Activated naive CD8-positive, alpha-beta T cell treated with anti-CD3 and anti-CD28 coated beads, Interleukin-2, amount 10 ng/mL, durations not matched to agents 7 days and 5 days (primary cell): ENCODE results near the gene TFEB. TPM values are rescaled to one million over a fixed set of nuclear protein-coding genes. Genes with fewer than 3 reads are reported as not detected.
A peak's percentile ranks its signal among the peaks of the same experiment; 100 is the strongest.

Experiments
- ATAC-seq: fragments of 150-1000 bp; cut with Tn5 transposase; one replicate; pipeline ENCODE4 v1.10.0; 2021; ENCODE audit warnings: low read depth, moderate library complexity
- POLR2A ChIA-PET: fragments of 350-600 bp; sonication (Branson Sonifier 250); formaldehyde crosslinking; loops from one replicate; lab custom pipeline; 2021; ENCODE audit warnings: antibody characterized with exemption; lab: Charles Lee
- DNase-seq: peaks from one replicate; pipeline ENCODE4 v3.0.0; 2021
- H3K27ac Mint-ChIP-seq: one replicate; pipeline ENCODE4 v1.8.0; 2022; ENCODE audit warnings: mild to moderate bottlenecking, mixed read lengths
- H3K27me3 Mint-ChIP-seq: one replicate; pipeline ENCODE4 v1.8.0; 2022; ENCODE audit warnings: mild to moderate bottlenecking, moderate library complexity, mixed read lengths
- H3K36me3 Mint-ChIP-seq: one replicate; pipeline ENCODE4 v1.8.0; 2021; ENCODE audit warnings: mild to moderate bottlenecking, mixed read lengths
- H3K4me1 Mint-ChIP-seq: one replicate; pipeline ENCODE4 v1.8.0; 2021; ENCODE audit warnings: mixed read lengths
- H3K4me3 Mint-ChIP-seq: one replicate; pipeline ENCODE4 v1.8.0; 2022; ENCODE audit warnings: mild to moderate bottlenecking, moderate library complexity, mixed read lengths
- H3K9me3 Mint-ChIP-seq: one replicate; pipeline ENCODE4 v1.8.0; 2021; ENCODE audit warnings: mixed read lengths
- total RNA-seq, 2 experiments: library from RNA; stranded (reverse); gene quantifications; one replicate each; pipeline ENCODE4 v1.2.3, GENCODE V29; 2021

TFEB gene
- total RNA-seq, 2 experiments from 2014 or later: 17.6 TPM

DNA sequence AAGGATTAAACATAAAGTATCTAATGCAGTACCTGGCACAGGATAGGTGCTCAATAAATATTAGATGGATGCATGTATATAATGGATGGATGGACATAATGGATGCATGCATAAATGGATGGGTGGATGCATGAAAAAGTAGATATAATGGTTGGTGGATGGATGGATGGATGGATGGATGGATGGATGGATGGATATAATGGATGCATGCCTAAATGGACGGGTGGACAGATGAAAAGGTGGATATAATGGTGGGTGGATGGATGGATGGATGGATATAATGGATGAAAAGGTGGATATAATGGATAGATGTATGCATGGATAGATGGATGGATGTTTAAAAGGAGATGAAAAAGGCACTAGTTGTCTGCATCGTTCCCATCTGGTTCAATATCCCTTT lies 26.0 kb downstream of the TFEB start:
- Mint-ChIP-seq H3K4me1 (peaks cover 37% of the 10 kb centered on the region), H3K9me3 (no peaks in the 10 kb centered on the region), H3K27me3 (peaks cover 1% of the 10 kb centered on the region), H3K4me3 (no peak overlapping the region), H3K36me3 (peaks cover 6% of the 10 kb centered on the region), H3K27ac (peak overlapping the region; percentile 4)
- POLR2A ChIA-PET: interaction anchor here (1.3 to 3.9 kb wide), 3 partner anchors 24 to 78 kb away, joined by 4 to 27 read pairs (median 5); partner anchors contain the start of genes TFEB and TOMM6
- ATAC-seq (no peak), DNase-seq (no peak)

DNA sequence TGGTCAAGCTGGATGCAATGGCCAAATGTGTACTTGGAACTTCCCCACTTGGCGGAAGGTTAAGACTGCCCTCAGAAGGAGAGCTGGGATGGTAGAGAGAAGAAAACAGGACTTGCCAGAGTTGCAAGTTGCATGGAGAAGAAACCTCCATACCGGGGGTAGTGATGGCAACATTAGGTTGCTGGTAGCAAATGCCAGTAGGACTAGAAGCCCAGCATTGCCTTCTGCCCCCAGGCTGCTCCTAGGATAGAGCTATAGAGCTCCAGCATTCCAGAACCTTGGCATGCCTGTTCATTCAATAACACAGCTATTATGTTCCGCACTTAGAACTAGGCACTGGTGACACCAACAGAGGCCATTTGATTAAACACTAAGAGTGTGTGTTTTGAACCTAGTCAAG lies 26.6 kb downstream of the TFEB start:
- Mint-ChIP-seq H3K9me3 (no peaks in the 10 kb centered on the region), H3K4me1 (peaks cover 32% of the 10 kb centered on the region), H3K4me3 (no peak overlapping the region), H3K27ac (no peak overlapping the region), H3K36me3 (peaks cover 6% of the 10 kb centered on the region), H3K27me3 (peaks cover 1% of the 10 kb centered on the region)
- POLR2A ChIA-PET: interaction anchor here (1.3 to 3.9 kb wide), 3 partner anchors 24 to 79 kb away, joined by 4 to 27 read pairs (median 5); partner anchors contain the start of genes TFEB and TOMM6
- ATAC-seq: no peak
- DNase-seq: no peak

DNA sequence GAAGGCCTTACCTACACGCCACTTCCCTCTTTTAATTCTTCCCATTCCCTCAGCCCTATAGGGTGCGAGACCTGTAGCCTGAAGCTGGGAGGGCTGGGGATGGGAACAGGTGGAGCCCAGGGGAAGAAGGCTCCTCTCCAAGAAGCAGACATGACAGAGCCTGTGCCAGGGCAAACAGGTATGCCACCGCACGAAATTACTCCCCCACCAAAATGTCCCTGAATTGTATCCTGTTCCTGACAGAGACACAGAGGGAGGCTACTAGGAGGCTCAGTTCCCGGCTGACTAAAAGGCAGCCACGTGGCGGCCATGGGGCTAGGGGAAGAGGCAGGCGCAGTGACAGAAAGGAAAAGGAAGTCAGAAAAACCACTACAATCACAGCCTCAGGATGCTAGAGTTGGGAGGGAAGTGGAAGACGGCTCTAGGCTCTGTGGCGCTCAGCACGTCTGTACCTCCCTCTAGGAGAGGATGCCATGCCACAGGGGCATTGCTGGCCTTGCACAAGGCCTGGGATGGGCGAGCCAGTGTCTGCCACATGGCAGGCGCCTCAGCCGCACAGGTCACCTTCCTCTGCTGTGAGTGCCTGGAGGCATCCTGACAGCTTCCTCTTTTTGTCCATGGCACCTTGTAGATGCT lies 27.7 kb downstream of the TFEB start:
- H3K4me1 Mint-ChIP-seq: peaks cover 27% of the 10 kb centered on the region
- peak; percentile 79 for ATAC-seq

DNA sequence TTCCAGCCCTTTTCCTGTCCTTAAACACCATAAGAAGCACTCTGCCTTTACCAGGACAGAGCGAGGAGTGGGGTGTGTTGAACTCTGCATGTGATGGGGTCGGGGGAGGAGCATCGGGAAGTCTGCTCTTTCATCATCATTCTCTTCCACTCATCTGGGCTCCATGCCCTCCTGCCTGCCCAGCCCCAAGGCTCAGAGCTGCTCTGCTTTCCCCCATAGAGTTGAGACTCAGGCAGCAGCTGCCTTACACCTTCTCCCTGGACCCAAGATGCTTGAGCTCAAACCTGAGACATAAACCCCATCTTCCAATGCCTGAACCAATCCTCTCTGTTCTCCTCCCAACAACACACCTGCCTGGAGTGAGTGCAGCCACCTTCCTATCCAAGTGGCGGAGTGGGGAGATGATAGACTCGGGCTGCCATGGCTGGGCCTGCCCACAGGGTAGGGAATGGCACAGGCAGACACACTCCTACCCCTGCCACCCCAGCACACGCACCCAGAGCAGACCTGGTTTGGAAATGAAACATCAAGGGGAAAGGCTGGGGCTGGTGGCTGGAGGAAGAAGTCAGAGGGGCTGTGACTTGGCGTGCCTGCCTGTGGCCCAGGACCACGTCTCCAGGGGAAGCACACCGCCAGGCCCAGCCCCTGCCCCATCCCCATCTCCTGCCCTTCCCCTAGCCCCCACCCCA lies 28.4 kb downstream of the TFEB start:
- POLR2A ChIA-PET: interaction anchor here (0.5 to 3.9 kb wide), 4 partner anchors 9 to 160 kb away, joined by 3 to 27 read pairs (median 10); partner anchors contain the start of gene FOXP4
- Mint-ChIP-seq H3K36me3 (peaks cover 6% of the 10 kb centered on the region), H3K4me3 (peak overlapping the region; percentile 71), H3K27me3 (peaks cover 1% of the 10 kb centered on the region), H3K4me1 (peaks cover 27% of the 10 kb centered on the region), H3K27ac (peak overlapping the region; percentile 91), H3K9me3 (no peaks in the 10 kb centered on the region)
- DNase-seq (no peak), ATAC-seq (peak; percentile 5)

More for the DNA sequence above, 27.7 kb downstream of the TFEB start:
- H3K27ac Mint-ChIP-seq: peak overlapping the region; percentile 91
- peak overlapping the region; percentile 71 for H3K4me3 Mint-ChIP-seq
- peak; percentile 58 for DNase-seq
- H3K9me3 Mint-ChIP-seq: no peaks in the 10 kb centered on the region
- H3K36me3 Mint-ChIP-seq: peaks cover 6% of the 10 kb centered on the region
- POLR2A ChIA-PET: interaction anchor here (0.5 to 3.9 kb wide), 3 partner anchors 8 to 431 kb away, joined by 4 to 27 read pairs (median 17); no protein-coding TSS in a partner anchor
- peaks cover 1% of the 10 kb centered on the region for H3K27me3 Mint-ChIP-seq

DNA sequence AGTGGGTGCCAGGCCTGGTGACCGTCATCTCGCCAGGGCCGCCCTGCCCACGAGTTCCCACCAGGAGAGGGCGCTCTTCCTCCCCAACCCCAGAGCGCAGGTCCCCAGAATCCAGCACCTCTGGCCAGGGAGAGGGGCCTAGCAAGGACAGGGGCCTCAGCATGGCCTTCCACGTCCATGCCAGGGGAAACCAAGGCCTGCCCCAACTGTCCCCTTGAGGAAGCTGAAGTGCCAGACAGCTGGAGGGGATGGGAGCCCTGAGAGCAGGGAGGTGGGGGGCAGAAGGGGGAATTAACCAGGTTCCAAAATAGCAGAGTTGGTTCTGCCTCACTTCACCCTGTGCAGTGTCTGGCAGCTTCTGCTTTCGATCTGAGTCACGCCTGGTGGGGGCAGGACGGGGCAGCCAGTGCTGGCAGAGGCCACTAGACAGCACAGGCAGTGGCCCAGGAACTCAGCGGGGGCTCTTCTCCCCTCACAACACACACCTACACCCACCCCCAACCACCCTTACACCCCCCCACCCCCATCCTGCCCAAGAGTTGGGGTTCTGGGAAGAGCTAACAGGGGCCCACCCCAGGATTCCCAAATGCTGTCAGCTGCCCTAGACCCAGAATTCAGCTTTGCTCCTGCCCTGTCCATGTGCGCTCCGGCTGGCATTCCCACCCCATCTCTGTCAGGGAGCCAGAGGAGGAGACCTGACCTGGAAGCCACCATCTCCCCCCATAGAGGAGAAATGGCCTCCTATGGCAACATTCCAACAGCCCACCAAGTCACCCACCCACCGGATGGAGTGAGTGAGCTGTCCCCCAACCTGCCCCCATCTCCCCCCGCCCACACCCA lies 29.2 kb downstream of the TFEB start:
- H3K9me3 Mint-ChIP-seq: no peaks in the 10 kb centered on the region
- ATAC-seq (peak; percentile 79), DNase-seq (peak; percentile 64)
- H3K4me3 Mint-ChIP-seq: peak overlapping the region; percentile 71
- POLR2A ChIA-PET: interaction anchor here (0.5 to 3.9 kb wide), 5 partner anchors 10 to 344 kb away, joined by 3 to 27 read pairs (median 4); partner anchors contain the start of genes FOXP4 and TAF8
- H3K4me1 Mint-ChIP-seq: peaks cover 27% of the 10 kb centered on the region
- H3K36me3 Mint-ChIP-seq: peaks cover 6% of the 10 kb centered on the region
- peak overlapping the region; percentile 82 for H3K27ac Mint-ChIP-seq
- peaks cover 1% of the 10 kb centered on the region for H3K27me3 Mint-ChIP-seq

DNA sequence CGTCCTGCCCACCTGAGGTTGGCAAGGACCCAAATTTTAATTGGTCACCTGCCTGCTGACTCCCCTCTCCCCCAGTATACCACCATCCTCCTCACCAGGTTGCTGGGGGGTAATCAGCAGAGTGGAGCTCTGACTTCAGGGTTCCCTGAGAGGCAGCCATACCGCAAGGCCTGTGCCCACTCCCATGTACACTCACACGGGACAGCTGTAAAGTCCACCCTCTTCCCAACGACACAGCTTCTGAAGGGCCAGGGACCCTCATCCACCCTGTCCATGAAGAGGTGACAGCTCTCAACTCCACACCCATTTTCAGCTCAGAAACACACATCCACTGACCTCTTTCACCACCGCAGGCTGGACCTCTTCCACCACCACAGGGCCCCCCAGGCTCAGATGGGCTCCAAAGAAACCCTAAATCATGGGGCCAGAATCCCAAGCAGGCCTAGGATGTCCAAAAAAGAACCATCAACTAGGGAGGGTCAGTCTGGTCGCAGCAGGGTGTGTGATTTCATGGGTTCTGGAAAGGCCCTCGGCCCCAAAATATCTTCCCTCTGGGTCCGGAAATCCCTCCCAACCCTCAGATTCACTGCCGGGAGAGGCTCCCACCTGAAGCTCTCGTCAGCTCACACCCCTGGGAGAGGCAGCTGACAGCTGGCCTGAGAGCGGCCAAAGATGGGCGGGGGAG lies 30.0 kb downstream of the TFEB start:
- Mint-ChIP-seq H3K27ac (peak overlapping the region; percentile 26), H3K27me3 (no peaks in the 10 kb centered on the region), H3K36me3 (peaks cover 4% of the 10 kb centered on the region), H3K9me3 (no peaks in the 10 kb centered on the region), H3K4me1 (peaks cover 26% of the 10 kb centered on the region), H3K4me3 (no peak overlapping the region)
- ATAC-seq: no peak
- POLR2A ChIA-PET: interaction anchor here (0.6 to 3.9 kb wide), 4 partner anchors 10 to 345 kb away, joined by 3 to 27 read pairs (median 11); partner anchors contain the start of gene TAF8
- DNase-seq: no peak

DNA sequence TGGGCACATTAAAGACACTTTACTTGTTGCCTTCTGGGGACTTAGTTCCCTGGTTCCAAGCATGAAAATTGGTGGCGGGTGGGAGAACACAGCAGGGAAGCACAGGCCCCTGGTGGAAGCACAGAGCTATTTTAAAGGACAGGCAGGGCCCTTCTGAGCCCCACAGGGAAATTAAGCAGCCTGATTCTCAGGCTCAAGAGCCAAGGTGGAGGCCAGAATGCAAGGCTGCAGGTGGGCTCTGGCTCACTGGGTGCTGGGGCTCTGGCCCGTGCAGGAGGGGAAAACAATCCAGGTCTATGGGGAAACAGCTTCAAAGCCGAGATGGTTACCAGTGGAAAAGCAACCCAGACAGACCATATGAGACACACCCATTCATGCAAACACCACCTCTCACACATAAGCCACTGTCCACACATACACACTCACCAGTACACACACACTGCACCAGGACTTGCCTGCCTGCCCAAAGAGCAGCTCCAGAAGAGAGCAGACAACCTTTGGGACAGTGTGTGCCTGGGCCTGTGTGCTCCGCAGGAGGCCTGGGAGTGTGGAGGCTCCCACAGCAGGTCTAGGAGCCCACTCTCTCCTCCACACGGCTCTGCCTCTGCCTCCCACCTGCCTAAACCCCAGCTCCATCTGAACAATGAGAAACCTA lies 30.6 kb downstream of the TFEB start:
- no peak for ATAC-seq
- Mint-ChIP-seq H3K4me1 (peaks cover 28% of the 10 kb centered on the region), H3K4me3 (no peak overlapping the region), H3K27me3 (no peaks in the 10 kb centered on the region), H3K36me3 (peaks cover 4% of the 10 kb centered on the region), H3K9me3 (no peaks in the 10 kb centered on the region), H3K27ac (peak overlapping the region; percentile 31)
- no peak for DNase-seq
- POLR2A ChIA-PET: interaction anchor here (1.2 to 3.2 kb wide), 2 partner anchors 11 to 29 kb away, joined by 5 to 17 read pairs; no protein-coding TSS in a partner anchor

DNA sequence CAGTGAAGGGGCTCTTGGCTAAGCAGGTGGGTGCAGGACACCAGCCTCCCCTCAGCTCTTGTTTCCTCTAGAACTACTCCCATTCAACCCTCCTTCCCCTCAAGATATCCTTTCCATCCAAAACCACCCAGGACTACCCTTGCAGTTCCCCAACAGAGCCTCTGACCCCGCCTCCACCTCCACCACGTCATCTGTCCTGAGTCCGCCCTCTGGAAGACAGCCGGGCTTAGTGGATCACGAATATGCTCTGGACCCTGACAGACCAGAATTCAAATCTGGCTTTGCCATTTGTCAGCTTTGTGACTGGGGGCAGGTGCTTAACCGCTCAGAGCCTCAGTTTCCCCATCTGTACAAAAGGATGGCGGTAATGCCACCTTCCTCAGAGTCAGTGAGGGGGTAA lies 31.4 kb downstream of the TFEB start:
- Mint-ChIP-seq H3K4me3 (no peak overlapping the region), H3K27ac (peak overlapping the region; percentile 34), H3K4me1 (peaks cover 29% of the 10 kb centered on the region), H3K9me3 (no peaks in the 10 kb centered on the region), H3K36me3 (no peaks in the 10 kb centered on the region), H3K27me3 (no peaks in the 10 kb centered on the region)
- DNase-seq (no peak), ATAC-seq (no peak)
- POLR2A ChIA-PET: interaction anchor here (1.2 kb wide), 1 partner anchor 29 kb away, joined by 5 read pairs; no protein-coding TSS in a partner anchor

DNA sequence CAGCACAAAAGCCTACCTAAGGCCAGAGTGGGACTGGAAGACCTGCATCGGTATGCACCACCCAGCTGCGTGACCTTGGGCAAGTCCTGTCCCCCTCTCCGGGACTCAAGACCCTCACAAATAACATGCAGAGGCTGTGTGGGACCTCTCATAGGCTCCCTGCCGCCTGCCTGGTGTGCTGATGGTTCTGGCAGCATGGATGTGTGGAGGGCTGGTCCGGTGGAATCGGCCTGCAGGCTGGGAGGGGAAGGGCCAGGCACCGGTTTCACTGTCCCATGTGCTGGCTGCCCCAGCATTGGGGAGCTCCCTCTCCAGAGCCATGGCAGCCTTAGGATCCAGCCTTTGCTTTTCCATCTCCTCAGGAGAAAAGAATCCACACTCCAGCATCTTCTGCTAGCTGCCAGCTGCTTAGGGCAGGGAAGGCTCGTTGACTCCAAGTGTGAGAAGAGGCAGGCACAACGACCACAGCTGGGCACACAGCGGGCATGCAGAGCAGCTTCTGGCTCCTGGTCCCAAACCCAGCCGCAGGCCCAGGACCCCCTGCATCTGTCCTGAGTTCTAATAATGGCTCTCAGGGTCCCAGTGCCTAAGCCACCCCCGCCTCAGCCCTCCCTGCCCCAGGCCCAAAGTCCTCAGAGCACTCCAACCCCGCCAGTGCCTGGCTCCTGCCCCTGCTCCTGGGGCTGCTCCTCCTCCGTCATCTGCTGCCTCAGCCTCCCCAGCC lies 32.5 kb downstream of the TFEB start:
- H3K27ac Mint-ChIP-seq: no peak overlapping the region
- no peak for DNase-seq
- POLR2A ChIA-PET: no interaction called here
- H3K27me3 Mint-ChIP-seq: no peaks in the 10 kb centered on the region
- peaks cover 22% of the 10 kb centered on the region for H3K4me1 Mint-ChIP-seq
- no peaks in the 10 kb centered on the region for H3K9me3 Mint-ChIP-seq
- H3K36me3 Mint-ChIP-seq: no peaks in the 10 kb centered on the region
- no peak for ATAC-seq
- no peak overlapping the region for H3K4me3 Mint-ChIP-seq

DNA sequence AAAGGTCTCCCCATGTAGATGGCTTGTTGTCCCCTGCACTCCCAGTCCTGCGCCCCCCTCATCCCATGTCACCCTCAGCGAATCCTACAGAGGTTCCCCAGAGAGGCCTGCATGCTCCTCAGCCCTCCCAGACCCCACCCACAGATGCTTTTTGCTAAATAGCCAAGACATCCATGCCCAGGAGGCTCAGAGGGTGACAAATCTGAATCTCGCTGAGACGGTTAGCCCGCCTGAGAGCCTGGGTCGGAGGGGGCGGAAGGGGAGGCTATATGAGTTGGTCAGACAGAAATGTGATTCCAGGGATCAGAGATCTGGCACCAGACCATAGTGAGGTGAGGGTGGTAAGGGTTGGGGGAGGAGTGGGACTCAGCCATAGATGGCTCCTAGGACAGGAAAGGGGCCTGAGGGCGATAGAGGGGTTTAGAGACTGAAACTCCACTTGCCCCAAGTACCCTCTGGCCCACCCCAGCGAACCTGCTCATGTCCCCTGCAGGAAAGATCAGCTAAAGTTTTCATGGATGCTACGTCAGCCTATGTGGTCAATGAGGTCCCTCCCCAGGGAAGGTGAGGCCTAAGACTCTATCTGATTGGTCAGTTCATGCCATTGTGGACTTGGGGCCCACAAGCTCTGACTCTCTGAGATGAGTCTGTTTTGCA lies 33.2 kb downstream of the TFEB start:
- H3K27me3 Mint-ChIP-seq: no peaks in the 10 kb centered on the region
- no peaks in the 10 kb centered on the region for H3K9me3 Mint-ChIP-seq
- no peak overlapping the region for H3K4me3 Mint-ChIP-seq
- peaks cover 14% of the 10 kb centered on the region for H3K4me1 Mint-ChIP-seq
- ATAC-seq: no peak
- H3K36me3 Mint-ChIP-seq: no peaks in the 10 kb centered on the region
- no peak for DNase-seq
- POLR2A ChIA-PET: no interaction called here
- no peak overlapping the region for H3K27ac Mint-ChIP-seq
